Activated CD8-positive, alpha-beta T cell treated with anti-CD3 and anti-CD28 coated beads, Interleukin-2, amount 10 ng/mL, durations not matched to agents 7 days and 5 days (primary cell): ENCODE data around the gene GPR176. TPM values are rescaled to one million over a fixed set of nuclear protein-coding genes. Genes with fewer than 3 reads are reported as not detected.

Experiments used
- ATAC-seq: fragments of 150-1000 bp; cut with Tn5 transposase; one replicate; pipeline ENCODE4 v1.10.0; 2021; ENCODE audit warnings: moderate library complexity
- CTCF ChIA-PET: fragments of 350-600 bp; sonication (Branson Sonifier 250); formaldehyde crosslinking; loops from one replicate; lab custom pipeline; 2021; ENCODE audit warnings: antibody characterized with exemption; lab: Charles Lee
- POLR2A ChIA-PET: fragments of 350-600 bp; sonication (Branson Sonifier 250); formaldehyde crosslinking; loops from one replicate; lab custom pipeline; 2021; ENCODE audit warnings: antibody characterized with exemption; lab: Charles Lee
- DNase-seq: peaks from one replicate; pipeline ENCODE4 v3.0.0-alpha.2; 2020
- H3K27ac Mint-ChIP-seq: one replicate; pipeline ENCODE4 v1.8.0; 2021; ENCODE audit warnings: mild to moderate bottlenecking, mixed read lengths
- H3K27me3 Mint-ChIP-seq: one replicate; pipeline ENCODE4 v1.8.0; 2021; ENCODE audit warnings: low read depth, mixed read lengths
- H3K36me3 Mint-ChIP-seq: one replicate; pipeline ENCODE4 v1.8.0; 2021; ENCODE audit warnings: low read depth, mixed read lengths
- H3K4me1 Mint-ChIP-seq: one replicate; pipeline ENCODE4 v1.8.0; 2021; ENCODE audit warnings: low read depth, mixed read lengths
- H3K4me3 Mint-ChIP-seq: one replicate; pipeline ENCODE4 v1.8.0; 2021; ENCODE audit warnings: mild to moderate bottlenecking, mixed read lengths
- H3K9me3 Mint-ChIP-seq: one replicate; pipeline ENCODE4 v1.8.0; 2022; ENCODE audit warnings: mixed read lengths; ENCODE audit not compliant: insufficient read depth
- total RNA-seq, 2 experiments: library from RNA; stranded (reverse); gene quantifications; one replicate each; pipeline ENCODE4 v1.2.3, GENCODE V29; 2021

Gene GPR176
- total RNA-seq, 2 experiments from 2014 or later = not detected

DNA sequence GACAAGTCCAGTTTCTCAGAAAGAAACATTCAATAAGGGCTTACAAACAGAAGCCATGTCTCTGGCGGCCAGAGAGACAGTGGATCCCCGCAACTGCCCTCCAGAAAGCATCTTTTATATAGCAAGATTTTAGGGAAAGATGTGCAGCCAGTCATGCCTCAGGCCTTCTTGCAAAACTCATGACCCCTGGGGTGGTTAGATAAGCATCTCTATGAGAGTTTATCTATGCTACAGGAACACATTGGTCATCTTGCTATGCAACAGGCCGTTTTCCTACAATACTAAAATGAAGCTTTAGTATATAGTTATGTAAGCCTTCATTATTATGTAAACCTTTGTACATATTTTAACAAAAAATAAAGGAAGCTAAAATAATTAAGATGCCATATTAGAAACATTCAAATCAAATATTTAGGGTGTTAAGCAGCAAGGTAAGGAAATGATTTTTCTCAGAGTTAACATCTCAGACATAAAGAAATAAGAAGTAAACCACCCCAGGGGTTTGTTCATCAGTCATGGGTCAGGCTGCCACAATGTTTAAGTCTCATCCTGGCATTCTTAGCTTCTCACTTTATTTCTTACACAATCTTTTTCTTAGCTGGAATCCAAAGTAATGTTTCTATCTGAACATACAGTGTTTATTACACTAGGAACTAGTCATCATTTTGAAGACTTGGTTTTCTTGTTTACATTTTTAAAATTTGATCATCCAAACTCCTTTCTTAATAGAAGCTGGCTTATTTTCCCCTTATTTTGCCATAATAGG, 131.1 kb downstream of the GPR176 start:
- H3K4me1 Mint-ChIP-seq = peaks cover 35% of the 10 kb centered on the region
- DNase-seq = no peak
- peaks cover 5% of the 10 kb centered on the region for H3K27me3 Mint-ChIP-seq
- POLR2A ChIA-PET = no interaction called here
- no peak overlapping the region for H3K27ac Mint-ChIP-seq
- no peak for ATAC-seq
- no peaks in the 10 kb centered on the region for H3K9me3 Mint-ChIP-seq
- no peak overlapping the region for H3K4me3 Mint-ChIP-seq
- peaks cover 11% of the 10 kb centered on the region for H3K36me3 Mint-ChIP-seq
- CTCF ChIA-PET = interaction anchor here (0.8 to 2.9 kb wide), 7 partner anchors 9 to 490 kb away, joined by 3 to 18 read pairs (median 4); no protein-coding TSS in a partner anchor

DNA sequence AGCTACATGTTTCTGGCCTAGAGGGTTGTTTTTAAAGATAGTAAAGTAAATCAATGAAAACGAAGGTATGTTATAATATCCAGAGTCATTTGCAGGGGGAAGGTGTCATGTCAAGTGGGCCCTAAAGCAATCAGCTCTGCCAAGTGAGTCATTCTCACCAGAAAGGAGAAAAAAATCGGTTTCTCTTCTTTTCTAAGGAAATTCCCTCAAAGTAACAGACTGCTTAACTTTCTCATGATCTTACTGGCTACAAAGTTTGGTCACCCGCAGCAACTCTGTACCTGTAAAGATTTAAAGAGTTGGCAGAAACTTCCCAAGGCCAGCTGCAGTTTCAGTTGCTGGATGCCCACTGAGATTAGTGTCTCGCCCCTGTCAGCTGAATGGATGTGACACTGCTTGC, 132.0 kb downstream of the GPR176 start:
- DNase-seq (no peak), ATAC-seq (no peak)
- Mint-ChIP-seq H3K9me3 (no peaks in the 10 kb centered on the region), H3K36me3 (peaks cover 11% of the 10 kb centered on the region), H3K27ac (no peak overlapping the region), H3K4me3 (no peak overlapping the region), H3K4me1 (peaks cover 41% of the 10 kb centered on the region), H3K27me3 (peaks cover 3% of the 10 kb centered on the region)
- CTCF ChIA-PET = interaction anchor here (0.6 to 2.9 kb wide), 11 partner anchors 9 to 491 kb away, joined by 3 to 18 read pairs (median 4); no protein-coding TSS in a partner anchor
- POLR2A ChIA-PET = no interaction called here

DNA sequence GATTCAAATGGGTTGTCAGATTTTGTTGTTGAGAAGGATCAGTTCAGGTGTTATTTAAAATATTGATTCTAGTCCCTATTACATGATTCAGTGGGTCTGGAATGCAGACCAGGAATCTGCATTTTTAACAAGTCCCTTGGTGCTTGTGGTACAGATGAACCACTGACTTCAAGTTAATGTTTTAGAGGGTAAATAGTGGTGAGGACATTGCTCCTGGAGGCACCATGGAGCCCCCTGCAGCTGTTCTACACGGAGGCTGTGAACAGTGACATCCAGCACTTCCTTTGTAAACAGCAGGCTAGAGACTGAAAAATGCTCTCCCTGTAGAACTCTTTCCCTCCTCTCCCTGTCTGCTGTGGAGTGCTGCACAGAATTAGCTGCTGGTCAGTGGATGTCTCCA, 132.6 kb downstream of the GPR176 start:
- Mint-ChIP-seq H3K4me1 (peaks cover 41% of the 10 kb centered on the region), H3K36me3 (peaks cover 11% of the 10 kb centered on the region), H3K27me3 (no peaks in the 10 kb centered on the region), H3K27ac (no peak overlapping the region), H3K9me3 (no peaks in the 10 kb centered on the region), H3K4me3 (no peak overlapping the region)
- POLR2A ChIA-PET = no interaction called here
- CTCF ChIA-PET = interaction anchor here (0.6 to 2.9 kb wide), 12 partner anchors 10 to 492 kb away, joined by 3 to 18 read pairs (median 4); no protein-coding TSS in a partner anchor
- DNase-seq = no peak
- no peak for ATAC-seq

DNA sequence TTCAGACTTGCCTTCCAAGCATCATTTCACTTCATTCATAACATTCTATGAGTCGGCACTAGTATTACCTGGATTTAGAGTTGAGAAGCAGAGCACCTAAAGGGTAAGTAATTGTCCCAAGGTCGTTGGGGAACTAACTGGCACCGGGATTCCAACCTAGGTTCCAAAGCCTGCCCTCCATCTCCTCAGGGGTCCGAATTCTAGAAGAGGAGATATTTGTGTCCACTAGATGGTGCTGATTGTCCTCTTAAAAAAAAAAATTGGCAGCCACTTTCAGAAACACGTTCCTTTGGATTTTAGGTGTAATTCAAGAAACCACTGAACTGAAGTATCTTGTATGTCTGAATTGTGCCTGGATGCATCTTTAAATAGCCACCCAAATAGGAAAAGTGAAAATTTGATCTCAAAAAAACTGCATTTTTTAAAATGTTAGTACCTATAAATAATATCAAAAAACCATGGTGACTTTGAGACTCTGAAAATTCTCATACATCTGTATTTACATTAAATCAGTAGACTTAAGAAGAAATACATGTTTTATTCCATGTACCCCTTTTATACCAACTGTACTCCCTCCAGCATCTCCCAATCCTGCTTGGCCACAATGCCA, 133.5 kb downstream of the GPR176 start:
- Mint-ChIP-seq H3K4me3 (no peak overlapping the region), H3K36me3 (peaks cover 11% of the 10 kb centered on the region), H3K4me1 (peaks cover 49% of the 10 kb centered on the region), H3K9me3 (no peaks in the 10 kb centered on the region), H3K27ac (no peak overlapping the region), H3K27me3 (no peaks in the 10 kb centered on the region)
- ChIA-PET POLR2A (no interaction called here), CTCF (interaction anchor here (0.9 to 2.9 kb wide), 4 partner anchors 88 to 254 kb away, joined by 3 to 18 read pairs (median 5); no protein-coding TSS in a partner anchor)
- ATAC-seq (no peak), DNase-seq (no peak)

DNA sequence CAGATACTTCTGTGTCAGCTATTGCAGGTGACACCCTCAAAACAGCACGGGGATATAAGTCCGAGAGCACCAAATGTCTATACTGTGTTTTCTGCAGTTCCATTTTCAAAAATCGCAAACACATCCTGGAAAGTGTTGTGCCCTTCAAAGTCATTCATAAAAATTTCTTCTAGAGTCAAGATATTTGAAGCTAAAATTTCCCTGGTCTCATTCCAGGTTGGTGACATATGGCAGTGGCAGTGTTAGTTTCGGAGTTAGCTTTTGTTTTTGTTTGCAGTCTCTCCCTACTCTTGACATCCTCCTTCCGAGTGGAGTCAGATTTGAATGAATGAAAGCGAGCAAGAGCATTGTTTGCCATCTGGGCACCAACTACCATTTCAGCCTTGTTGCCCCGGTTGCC, 134.2 kb downstream of the GPR176 start:
- no peak for ATAC-seq
- H3K27ac Mint-ChIP-seq = no peak overlapping the region
- ChIA-PET POLR2A (no interaction called here), CTCF (interaction anchor here (0.8 to 1.7 kb wide), 5 partner anchors 9 to 489 kb away, joined by 3 to 4 read pairs (median 4); no protein-coding TSS in a partner anchor)
- peaks cover 11% of the 10 kb centered on the region for H3K36me3 Mint-ChIP-seq
- H3K4me3 Mint-ChIP-seq = no peak overlapping the region
- DNase-seq = no peak
- H3K4me1 Mint-ChIP-seq = peaks cover 56% of the 10 kb centered on the region
- no peaks in the 10 kb centered on the region for H3K9me3 Mint-ChIP-seq
- H3K27me3 Mint-ChIP-seq = no peaks in the 10 kb centered on the region

DNA sequence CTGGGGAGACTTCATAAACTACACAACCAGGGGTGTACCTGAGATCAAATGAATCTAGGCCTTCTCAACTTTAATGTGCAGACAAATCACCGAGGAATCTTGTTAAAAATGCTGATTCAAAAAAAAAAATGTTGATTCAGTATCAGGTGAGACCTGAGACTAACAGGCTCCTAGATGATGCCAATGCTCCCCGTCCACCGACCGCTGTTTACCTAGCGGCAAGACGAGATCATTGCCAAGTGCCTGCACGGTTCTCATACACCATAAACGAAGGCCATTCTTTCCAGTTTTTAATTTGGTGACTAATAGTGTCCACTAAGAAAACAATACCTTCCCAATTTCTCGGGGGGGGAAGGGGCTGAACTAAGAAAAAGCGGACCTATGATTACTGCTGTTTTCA, 134.9 kb downstream of the GPR176 start:
- Mint-ChIP-seq H3K27ac (no peak overlapping the region), H3K4me1 (peaks cover 57% of the 10 kb centered on the region), H3K36me3 (peaks cover 11% of the 10 kb centered on the region), H3K4me3 (no peak overlapping the region), H3K9me3 (no peaks in the 10 kb centered on the region), H3K27me3 (no peaks in the 10 kb centered on the region)
- no peak for DNase-seq
- ChIA-PET POLR2A (no interaction called here), CTCF (interaction anchor here (0.6 to 1.7 kb wide), 7 partner anchors 11 to 490 kb away, joined by 3 to 4 read pairs (median 3); no protein-coding TSS in a partner anchor)
- ATAC-seq = no peak

DNA sequence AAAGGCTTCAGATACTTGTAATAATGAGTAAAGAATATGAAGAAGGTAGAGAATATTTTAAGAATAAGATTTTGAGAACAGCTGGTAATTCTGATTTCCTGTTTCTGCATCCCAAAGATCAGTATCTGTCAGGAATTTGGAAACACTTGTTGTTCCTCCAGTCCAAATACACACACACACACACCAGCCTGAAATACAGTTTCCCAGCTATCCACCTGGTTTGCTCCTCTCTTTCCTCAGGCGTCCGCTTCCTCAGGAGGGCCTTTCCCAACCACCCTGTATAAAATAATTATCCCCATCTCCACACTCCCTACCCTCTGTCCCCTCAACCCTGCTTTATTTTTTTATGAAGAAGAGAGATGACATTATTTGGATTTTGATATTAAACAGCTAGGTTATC, 135.4 kb downstream of the GPR176 start:
- POLR2A ChIA-PET = no interaction called here
- Mint-ChIP-seq H3K27me3 (no peaks in the 10 kb centered on the region), H3K9me3 (no peaks in the 10 kb centered on the region), H3K27ac (no peak overlapping the region), H3K4me3 (no peak overlapping the region), H3K36me3 (peaks cover 11% of the 10 kb centered on the region), H3K4me1 (peaks cover 57% of the 10 kb centered on the region)
- ATAC-seq (no peak), DNase-seq (no peak)
- CTCF ChIA-PET = interaction anchor here (0.6 to 1.7 kb wide), 6 partner anchors 10 to 490 kb away, joined by 3 to 4 read pairs (median 4); no protein-coding TSS in a partner anchor

DNA sequence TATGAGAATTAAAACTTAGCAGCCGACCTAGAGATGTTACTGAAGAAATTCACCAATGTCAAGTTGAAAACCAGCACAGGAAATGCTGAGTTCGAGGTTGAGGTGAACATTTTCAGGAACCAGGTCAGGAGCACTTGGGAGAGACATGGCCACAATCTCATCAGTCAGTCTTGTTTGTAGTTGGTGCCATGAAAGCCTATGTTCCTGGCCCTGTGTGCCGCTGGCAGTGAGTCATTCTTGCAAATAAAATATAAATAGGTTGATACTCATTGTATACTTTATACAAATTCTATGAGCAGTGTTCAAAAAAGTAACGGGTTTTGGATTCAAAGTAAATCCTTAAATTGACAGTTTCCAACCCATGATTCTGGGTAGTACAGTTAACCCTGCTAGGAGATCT, 135.9 kb downstream of the GPR176 start:
- ATAC-seq = no peak
- Mint-ChIP-seq H3K27ac (no peak overlapping the region), H3K27me3 (no peaks in the 10 kb centered on the region), H3K36me3 (peaks cover 11% of the 10 kb centered on the region), H3K9me3 (no peaks in the 10 kb centered on the region), H3K4me3 (peak overlapping the region; percentile 85), H3K4me1 (peaks cover 57% of the 10 kb centered on the region)
- no peak for DNase-seq
- POLR2A ChIA-PET = no interaction called here
- CTCF ChIA-PET = interaction anchor here (1.0 kb wide), 1 partner anchor 489 kb away, joined by 3 read pairs; no protein-coding TSS in a partner anchor

DNA sequence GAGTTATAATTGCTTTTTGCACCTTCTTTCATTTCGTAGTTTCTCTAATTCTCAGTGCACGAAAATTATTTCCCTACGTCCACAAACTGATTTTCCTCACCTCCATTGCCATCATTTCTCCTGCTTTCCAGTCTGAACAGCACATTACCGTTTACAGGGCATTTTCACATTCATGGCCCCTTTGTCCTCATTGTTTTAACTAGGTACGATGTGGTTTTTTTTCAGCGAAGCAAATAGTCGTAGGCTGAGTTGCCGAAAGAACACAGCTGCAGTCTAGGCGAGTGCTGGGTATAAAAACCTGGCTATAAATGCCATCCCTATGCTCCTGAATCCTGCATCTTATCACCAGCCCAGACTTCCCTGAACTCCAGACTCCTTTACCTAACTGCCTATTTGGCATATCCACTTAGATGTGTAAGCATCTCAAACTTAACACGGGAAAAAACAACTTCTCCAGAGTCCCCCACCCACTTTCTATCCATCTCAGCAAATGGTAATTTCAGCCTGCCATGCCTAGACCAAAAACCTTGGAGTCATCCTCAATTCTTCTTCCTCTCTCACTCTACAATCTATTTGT, 136.7 kb downstream of the GPR176 start:
- ATAC-seq (no peak), DNase-seq (no peak)
- Mint-ChIP-seq H3K27ac (peak overlapping the region; percentile 73), H3K9me3 (no peaks in the 10 kb centered on the region), H3K27me3 (no peaks in the 10 kb centered on the region), H3K36me3 (peaks cover 11% of the 10 kb centered on the region), H3K4me3 (peak overlapping the region; percentile 85), H3K4me1 (peaks cover 57% of the 10 kb centered on the region)
- ChIA-PET POLR2A (interaction anchor here (0.6 kb wide), 1 partner anchor 180 kb away, joined by 3 read pairs; no protein-coding TSS in a partner anchor), CTCF (interaction anchor here (0.9 to 2.0 kb wide), 11 partner anchors 10 to 491 kb away, joined by 3 to 9 read pairs (median 4); partner anchors contain the start of gene SRP14)

DNA sequence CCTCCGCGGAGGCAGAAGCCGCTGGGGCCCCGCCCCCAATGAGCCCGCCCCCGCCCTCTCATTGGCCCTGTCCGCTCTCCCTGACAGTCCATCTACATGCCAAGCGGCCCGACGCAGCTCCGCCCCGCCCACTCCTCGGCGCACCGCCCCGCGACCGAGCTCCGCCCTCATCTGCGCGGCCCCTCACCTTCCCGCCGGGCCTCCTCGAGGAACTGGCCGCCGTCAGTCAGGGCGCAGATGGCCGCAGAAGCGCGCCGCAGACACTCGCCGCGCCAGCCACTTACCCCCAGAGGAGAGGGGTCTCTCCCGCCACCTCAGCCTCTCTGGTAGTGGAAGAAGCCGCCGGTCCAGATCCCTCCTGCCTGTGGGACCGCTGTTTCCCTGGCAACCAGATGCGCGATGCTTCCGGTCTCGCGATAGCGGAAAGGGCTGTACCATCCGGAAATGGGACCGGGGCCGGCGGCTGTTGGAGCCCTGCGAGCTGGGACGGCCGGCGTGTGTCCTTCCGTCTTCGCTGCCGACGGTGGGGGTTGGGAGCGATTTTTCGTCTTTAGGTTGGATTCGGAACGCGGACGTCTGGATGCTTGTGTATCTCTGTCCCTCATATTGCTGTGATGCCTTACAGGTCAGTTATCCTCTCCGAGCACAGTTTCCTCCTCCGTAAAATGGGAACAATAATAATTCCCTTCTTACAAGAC, 137.5 kb downstream of the GPR176 start, which contains the start of gene FSIP1:
FSIP1 (minus strand) TSS at position 401 of the 698 bp plus-strand sequence. CDS start 6,317 bp downstream, outside the sequence.
- peaks cover 53% of the 10 kb centered on the region for H3K4me1 Mint-ChIP-seq
- DNase-seq = peak; percentile 97
- H3K36me3 Mint-ChIP-seq = peaks cover 11% of the 10 kb centered on the region
- peak within 1 kb of the TSS; percentile 85 for H3K4me3 Mint-ChIP-seq
- ChIA-PET POLR2A (interaction anchor here (0.6 kb wide), 2 partner anchors 40 to 181 kb away, joined by 3 read pairs; no protein-coding TSS in a partner anchor), CTCF (interaction anchor here (0.6 to 2.0 kb wide), 14 partner anchors 8 to 492 kb away, joined by 3 to 9 read pairs (median 4); partner anchors contain the start of gene SRP14)
- H3K27ac Mint-ChIP-seq = peak within 1 kb of the TSS; percentile 73
- H3K9me3 Mint-ChIP-seq = no peaks in the 10 kb centered on the region
- H3K27me3 Mint-ChIP-seq = peaks cover 1% of the 10 kb centered on the region
- ATAC-seq = peak; percentile 99

DNA sequence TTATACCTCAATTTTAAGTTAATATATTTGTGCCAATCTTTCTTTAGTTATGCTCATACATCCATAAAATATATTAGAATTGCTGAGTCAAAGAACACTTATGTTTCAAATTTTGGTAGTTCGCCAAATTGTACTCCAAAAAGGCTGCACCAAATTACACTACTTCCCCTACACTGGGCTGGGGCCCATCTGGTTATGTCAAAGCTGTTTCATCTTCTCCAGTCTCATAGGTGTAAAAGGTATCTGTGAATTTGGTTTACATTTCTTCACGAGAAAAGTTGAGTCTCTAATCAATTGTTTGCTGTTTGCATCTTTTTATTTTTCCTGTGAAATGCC, 138.1 kb downstream of the GPR176 start:
- H3K27ac Mint-ChIP-seq = peak overlapping the region; percentile 73
- H3K36me3 Mint-ChIP-seq = peaks cover 11% of the 10 kb centered on the region
- DNase-seq (no peak), ATAC-seq (no peak)
- H3K4me3 Mint-ChIP-seq = peak overlapping the region; percentile 85
- H3K9me3 Mint-ChIP-seq = no peaks in the 10 kb centered on the region
- H3K27me3 Mint-ChIP-seq = peaks cover 7% of the 10 kb centered on the region
- POLR2A ChIA-PET = interaction anchor here (0.6 kb wide), 1 partner anchor 40 kb away, joined by 3 read pairs; no protein-coding TSS in a partner anchor
- H3K4me1 Mint-ChIP-seq = peaks cover 53% of the 10 kb centered on the region
- CTCF ChIA-PET = interaction anchor here (0.7 to 2.0 kb wide), 10 partner anchors 9 to 493 kb away, joined by 3 to 9 read pairs (median 4); partner anchors contain the start of gene SRP14
